Measurements from ENCODE around the gene AKR1C8.
"Not testable (repeated sequence)": the region's sequence is repeated elsewhere in the genome, so short reads cannot be mapped to it uniquely, and the experiment has no call there.

The AKR1C8 gene

GRCh38 chr10:5184987-5185775, at the start of gene AKR1C8:
AKR1C8 (minus strand) TSS chr10:5185150; CDS start chr10:5185104, 46 bp downstream.
- DNase-seq: no peak

- DNase-seq: no peak
Observed at GRCh38 chr10:5234106-5234860, 49.3 kb upstream of the AKR1C8 start.

GRCh38 chr10:5233324-5233723, 48.4 kb upstream of the AKR1C8 start:
- DNase-seq: no peak

- DNase-seq: no peak
Observed at GRCh38 chr10:5229019-5229418, 44.1 kb upstream of the AKR1C8 start.

- not testable (repeated sequence) for DNase-seq
Observed at GRCh38 chr10:5222942-5223341, 38.0 kb upstream of the AKR1C8 start.

- no peak for DNase-seq
Observed at GRCh38 chr10:5219262-5219661, 34.3 kb upstream of the AKR1C8 start.

- no peak for DNase-seq
Observed at GRCh38 chr10:5216801-5217200, 31.9 kb upstream of the AKR1C8 start.

GRCh38 chr10:5211696-5212536, 27.0 kb upstream of the AKR1C8 start:
- no peak for DNase-seq

- DNase-seq: not testable (repeated sequence)
Observed at GRCh38 chr10:5210261-5210660, 25.3 kb upstream of the AKR1C8 start.

GRCh38 chr10:5209776-5210175, 24.8 kb upstream of the AKR1C8 start:
- DNase-seq: not testable (repeated sequence)

GRCh38 chr10:5206799-5207198, 21.8 kb upstream of the AKR1C8 start:
- no peak for DNase-seq

GRCh38 chr10:5199398-5199797, 14.4 kb upstream of the AKR1C8 start:
- DNase-seq: no peak

- no peak for DNase-seq
Observed at GRCh38 chr10:5198386-5198785, 13.4 kb upstream of the AKR1C8 start.

- no peak for DNase-seq
Observed at GRCh38 chr10:5196702-5197113, 11.8 kb upstream of the AKR1C8 start, which contains the start of gene AKR1C4. AKR1C4 (plus strand) TSS chr10:5196837; CDS start chr10:5196868, 31 bp downstream.

- DNase-seq: no peak
Observed at GRCh38 chr10:5195727-5196374, 10.9 kb upstream of the AKR1C8 start.

GRCh38 chr10:5194431-5194830, 9.5 kb upstream of the AKR1C8 start:
- DNase-seq: no peak

- DNase-seq: no peak
Observed at GRCh38 chr10:5188358-5188757, 3.4 kb upstream of the AKR1C8 start.

GRCh38 chr10:5187867-5188266, 2.9 kb upstream of the AKR1C8 start:
- no peak for DNase-seq

GRCh38 chr10:5183923-5184322, 1.0 kb downstream of the AKR1C8 start:
- no peak for DNase-seq

- DNase-seq: not testable (repeated sequence)
Observed at GRCh38 chr10:5180503-5180902, 4.4 kb downstream of the AKR1C8 start.

GRCh38 chr10:5175581-5175980, 9.4 kb downstream of the AKR1C8 start:
- not testable (repeated sequence) for DNase-seq

- DNase-seq: no peak
Observed at GRCh38 chr10:5168897-5169420, 16.0 kb downstream of the AKR1C8 start.
